Mesenteric fat pad (tissue), 1 donor: ENCODE results near the gene CT47A7. TPM values are rescaled to one million over a fixed set of nuclear protein-coding genes. Genes with fewer than 3 reads are reported as not detected.
"Not testable (repeated sequence)": the region's sequence is repeated elsewhere in the genome, so short reads cannot be mapped to it uniquely, and the experiment has no call there.

Source experiments
- DNase-seq: peaks from one replicate; pipeline ENCODE4 v3.0.0-alpha.2; 2020; ENCODE audit warnings: low spot score
- long read RNA-seq: library from polyadenylated mRNA; unstranded; transcript quantifications from one replicate; pipeline ENCODE4 v2.0.0, GENCODE V29; 2020
- total RNA-seq: library from RNA; stranded (reverse); fragmentation: NEBNext Ultra II Directional; extraction: Animal tissue kit (Norgen Biotek cat#: 25700); gene quantifications from one replicate; pipeline ENCODE4 v1.2.1, GENCODE V29; 2021
- donor health status: DM: yes; HTN: yes; CAD: no.

CT47A7 gene
- not detected for total RNA-seq
- long read RNA-seq, result 0 reads

GRCh38 chrX:120956500-120956899 is at the start of gene CT47A7:
CT47A7 (minus strand) TSS chrX:120956600; CDS start chrX:120956345, 255 bp downstream.
- DNase-seq, result not testable (repeated sequence)

- no peak for DNase-seq
These were observed 44.2 kb upstream of the CT47A7 start for GRCh38 chrX:121000589-121000988.

DNA sequence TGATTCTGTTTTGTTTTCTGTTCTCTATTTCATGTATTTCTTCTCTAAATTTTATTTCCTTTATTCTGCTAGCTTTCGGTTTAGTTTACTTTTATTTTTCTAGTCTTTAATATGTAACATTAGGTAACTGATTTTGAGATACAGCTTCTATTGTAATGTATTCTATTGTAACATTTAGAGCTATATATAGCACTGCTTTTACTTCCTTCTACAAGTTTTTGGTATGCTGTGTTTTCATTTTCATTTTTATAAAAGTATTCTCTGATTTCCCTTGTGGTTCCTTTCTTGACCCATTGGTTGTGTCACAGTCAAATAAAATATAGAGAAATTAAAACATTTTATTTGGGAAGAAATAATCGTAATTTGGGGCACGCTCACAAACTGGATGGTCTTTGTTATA is 43.0 kb upstream of the CT47A7 start:
- no peak for DNase-seq

- not testable (repeated sequence) for DNase-seq
These were observed 29.3 kb upstream of the CT47A7 start, which contains the start of gene CT47A1 for GRCh38 chrX:120985660-120986059. CT47A1 (minus strand) TSS chrX:120985760; CDS start chrX:120985529, 231 bp downstream.

Other genes with a start within 250 kb of the CT47A7 start
- not detected for gene CT47B1, start 80.7 kb downstream of the CT47A7 start, total RNA-seq
- not detected for gene CT47A11, start 19.4 kb downstream of the CT47A7 start, total RNA-seq
- gene CT47A10, start 14.6 kb downstream of the CT47A7 start, total RNA-seq, result not detected
- gene CT47A9, start 9.7 kb downstream of the CT47A7 start, total RNA-seq, result not detected
- not detected for gene CT47A8, start 4.9 kb downstream of the CT47A7 start, total RNA-seq
- gene CT47A6, start 4.9 kb upstream of the CT47A7 start, total RNA-seq, result not detected
- gene CT47A5, start 9.7 kb upstream of the CT47A7 start, total RNA-seq, result not detected
- gene CT47A4, start 14.6 kb upstream of the CT47A7 start, total RNA-seq, result not detected
- gene CT47A3, start 19.5 kb upstream of the CT47A7 start, total RNA-seq, result not detected
- not detected for gene CT47A2, start 24.3 kb upstream of the CT47A7 start, total RNA-seq
- gene CT47A1, start 29.2 kb upstream of the CT47A7 start, total RNA-seq, result not detected
- 5.6 TPM for gene GLUD2, start 91.0 kb upstream of the CT47A7 start, total RNA-seq